CD4-positive, alpha-beta T cell treated with Interleukin-15 for 4 hours (primary cell): ENCODE results near the gene ALDH4A1.
"Not testable (repeated sequence)": the region's sequence is repeated elsewhere in the genome, so short reads cannot be mapped to it uniquely, and the experiment has no call there.

Source experiments
- DNase-seq: peaks from one replicate; pipeline ENCODE4 v3.0.0-alpha.2; 2020; ENCODE audit warnings: low spot score

The ALDH4A1 gene

DNA sequence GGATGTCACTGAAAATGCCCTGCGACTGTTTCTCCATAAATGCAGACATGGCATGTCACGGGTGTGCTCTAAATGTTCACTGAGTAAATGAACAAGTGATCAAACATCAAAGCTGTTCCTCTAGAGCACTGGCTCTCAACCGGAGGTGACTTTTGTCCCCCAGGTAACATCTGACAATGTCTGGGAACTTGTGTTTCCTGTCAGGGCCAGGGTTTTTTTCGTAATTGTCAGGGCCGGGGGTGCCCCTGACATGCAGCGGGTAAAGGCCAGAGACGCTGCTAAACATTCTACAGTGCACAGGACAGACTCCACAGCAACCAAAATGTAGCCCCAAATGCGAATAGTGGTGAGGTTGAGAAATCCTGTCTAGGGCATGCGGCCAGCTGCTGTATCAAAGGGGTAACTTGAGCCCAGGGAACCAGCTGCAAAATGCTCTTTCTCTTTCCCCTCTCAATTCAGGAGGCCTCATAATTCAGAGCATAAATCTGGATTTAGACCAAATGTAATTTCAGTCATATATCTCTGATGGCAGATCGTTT lies 2.0 kb downstream of the ALDH4A1 start:
- no peak for DNase-seq

DNA sequence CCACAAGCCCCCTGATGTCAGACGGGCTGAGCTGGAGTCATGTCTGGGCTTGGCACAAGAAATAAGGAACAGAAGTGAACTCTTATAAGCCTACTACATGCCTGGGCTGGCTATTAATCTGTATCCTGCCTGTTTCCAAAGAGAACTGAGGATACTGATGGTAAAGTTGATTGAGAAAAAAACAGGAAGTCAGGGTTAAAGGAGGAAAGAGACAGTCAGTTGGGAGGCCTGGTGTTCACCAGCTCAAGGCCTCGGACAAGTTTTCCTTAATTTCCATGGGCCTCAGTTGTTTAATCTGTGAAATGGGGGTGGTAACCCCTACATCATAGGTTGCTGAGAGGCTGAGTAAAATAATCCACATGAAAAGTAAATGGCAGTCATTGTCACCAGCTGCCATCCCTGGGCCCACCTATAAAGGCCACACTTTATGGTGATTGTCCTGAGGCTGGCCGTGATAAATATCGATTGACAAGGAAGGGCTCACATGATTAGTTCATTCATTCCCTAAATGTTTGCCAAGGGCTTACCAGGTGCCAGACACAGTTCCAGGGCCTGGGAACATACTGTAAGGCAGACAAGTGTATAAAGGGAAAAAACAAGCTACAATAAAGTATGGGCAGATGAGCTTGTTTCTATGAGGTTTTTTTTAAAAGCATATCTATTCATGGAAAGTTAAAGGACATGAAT lies 2.8 kb downstream of the ALDH4A1 start:
- no peak for DNase-seq

DNA sequence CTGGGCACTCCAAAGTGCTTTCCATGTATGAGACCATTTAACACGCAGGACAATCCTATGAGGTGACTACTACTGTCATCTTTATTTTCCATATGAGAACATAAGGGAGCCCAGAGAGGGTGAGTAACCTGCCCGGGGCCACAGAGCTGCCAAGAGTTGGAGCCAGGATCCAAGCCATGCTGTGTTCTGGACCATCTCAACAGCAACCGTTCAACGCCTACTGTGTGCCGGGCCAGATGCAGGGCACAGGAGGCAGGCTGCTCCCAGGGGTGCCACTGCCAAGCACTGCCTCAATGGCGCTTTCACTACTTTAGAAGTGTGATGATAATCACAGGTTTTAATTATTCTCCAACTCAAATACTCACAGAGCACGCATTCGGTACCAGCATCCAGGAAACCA lies 3.8 kb downstream of the ALDH4A1 start:
- DNase-seq: no peak

DNA sequence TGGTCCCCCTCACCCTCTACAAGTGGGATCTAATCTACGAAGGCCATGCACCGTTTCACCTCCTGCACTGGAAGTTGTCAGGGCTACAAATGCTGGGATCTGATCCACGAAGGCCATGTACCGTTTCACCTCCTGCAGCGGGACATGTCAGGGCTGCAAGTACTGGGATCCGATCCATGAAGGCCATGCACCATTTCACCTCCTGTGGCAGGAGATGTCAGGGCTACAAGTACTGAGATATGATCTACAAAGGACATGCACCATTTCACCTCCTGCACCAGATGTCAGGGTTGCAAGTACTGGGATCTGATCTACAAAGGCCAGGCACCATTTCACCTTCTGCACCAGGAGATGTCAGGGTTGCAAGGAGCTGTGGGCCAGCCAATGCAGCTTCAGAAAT lies 7.0 kb downstream of the ALDH4A1 start:
- DNase-seq: no peak

DNA sequence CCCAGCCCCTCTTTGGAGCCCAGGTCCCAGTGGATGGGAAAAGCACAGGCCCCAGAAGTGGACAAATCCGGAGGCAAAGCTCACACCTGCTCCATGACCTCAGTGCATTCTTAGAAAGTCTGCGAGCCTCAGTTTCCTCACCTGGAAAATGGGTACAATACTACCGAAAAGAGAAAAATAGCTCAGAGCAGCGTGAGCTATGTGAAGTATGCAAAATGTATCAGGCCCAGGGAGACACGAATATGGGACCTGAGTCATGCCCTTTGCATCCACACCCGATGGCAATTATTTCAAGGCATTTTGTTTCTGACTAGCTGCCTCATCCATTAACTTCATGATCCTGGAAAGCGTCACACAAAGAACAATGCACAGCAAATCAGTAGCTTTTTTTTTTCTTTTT lies 9.2 kb downstream of the ALDH4A1 start:
- DNase-seq: no peak

DNA sequence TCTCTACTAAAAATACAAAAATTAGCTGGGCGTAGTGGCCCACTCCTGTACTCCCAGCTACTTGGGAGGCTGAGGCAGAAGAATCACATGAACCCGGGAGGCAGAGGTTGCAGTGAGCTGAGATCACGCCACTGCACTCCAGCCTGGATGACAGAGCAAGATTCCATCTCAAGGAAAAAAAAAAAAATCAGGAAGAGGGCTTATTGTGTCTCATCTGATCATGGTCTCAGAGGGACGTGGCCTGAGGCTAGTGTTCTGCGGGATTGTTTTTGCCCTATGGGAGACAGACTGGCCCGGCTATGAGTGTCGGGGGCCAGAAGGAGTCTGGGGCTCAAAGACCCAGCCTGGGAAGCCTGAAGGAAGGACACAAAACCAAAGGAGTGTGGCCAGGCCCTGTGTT lies 10.5 kb downstream of the ALDH4A1 start:
- not testable (repeated sequence) for DNase-seq

DNA sequence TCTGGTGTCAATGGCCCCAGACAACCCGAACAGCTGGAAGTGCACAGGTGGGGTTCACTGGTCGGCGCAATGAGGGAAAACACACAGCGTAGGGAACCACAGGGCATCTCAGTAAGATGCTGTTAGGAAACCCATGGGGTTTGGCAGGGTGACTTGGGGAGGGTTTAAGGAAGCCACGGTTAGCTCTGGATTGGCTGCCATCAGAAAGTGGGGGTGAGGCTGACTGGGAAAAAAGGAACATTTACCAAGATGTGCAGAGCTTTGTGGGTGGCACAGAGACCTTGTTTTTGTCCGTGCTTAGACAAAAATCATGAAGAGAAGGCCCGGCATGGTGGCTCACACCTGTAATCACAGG lies 11.0 kb downstream of the ALDH4A1 start:
- no peak for DNase-seq

DNA sequence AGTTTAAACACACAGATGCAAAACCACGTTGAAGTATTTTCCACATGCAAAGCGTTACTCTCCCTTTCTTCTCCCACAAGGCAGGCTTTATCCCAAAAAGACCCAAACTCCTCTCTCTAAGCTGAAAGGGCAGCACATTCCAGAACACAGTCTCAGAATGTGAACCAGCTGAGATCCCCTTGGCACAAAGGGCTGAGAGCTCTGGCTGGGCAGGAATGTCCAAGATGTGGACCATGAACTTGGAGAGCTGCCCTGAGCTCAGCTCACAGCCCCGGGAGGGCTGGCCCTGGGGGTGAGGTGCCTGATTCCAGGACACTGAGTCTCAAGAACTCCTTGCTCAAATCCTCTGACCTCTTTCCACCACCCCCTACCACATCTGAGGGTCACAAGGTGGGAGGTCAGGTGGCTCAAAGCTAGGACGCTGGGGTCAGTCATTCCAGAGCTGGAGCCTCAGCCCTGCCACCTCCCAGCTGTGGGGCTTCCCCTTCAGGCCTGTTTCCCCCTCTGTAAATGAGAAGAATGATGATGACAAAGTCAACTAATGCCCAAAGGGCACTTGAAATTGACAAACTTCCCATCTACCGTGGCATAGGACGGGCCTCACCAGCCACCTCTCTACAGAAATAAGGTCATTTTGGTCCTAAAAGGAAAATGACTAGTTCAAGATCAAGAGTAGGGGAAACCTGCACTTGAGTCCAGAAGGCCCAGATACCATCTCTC lies 11.5 kb downstream of the ALDH4A1 start:
- DNase-seq: no peak

DNA sequence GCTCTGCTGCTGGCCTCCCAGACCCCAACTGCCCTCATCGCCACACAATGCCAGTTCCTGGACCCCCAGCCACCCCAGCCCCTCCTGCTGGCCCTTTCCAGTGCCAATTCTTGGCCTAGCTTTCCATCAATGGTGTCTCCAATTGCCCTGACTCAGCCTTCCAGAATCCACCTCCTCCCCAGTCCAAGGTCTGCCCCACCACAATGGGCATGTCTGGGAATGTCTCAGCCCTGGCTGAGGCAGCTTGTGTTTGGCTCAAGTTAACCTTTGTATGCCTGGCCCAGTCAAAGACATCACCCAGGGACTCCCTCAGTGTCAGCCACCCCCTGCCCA lies 16.4 kb downstream of the ALDH4A1 start:
- no peak for DNase-seq

DNA sequence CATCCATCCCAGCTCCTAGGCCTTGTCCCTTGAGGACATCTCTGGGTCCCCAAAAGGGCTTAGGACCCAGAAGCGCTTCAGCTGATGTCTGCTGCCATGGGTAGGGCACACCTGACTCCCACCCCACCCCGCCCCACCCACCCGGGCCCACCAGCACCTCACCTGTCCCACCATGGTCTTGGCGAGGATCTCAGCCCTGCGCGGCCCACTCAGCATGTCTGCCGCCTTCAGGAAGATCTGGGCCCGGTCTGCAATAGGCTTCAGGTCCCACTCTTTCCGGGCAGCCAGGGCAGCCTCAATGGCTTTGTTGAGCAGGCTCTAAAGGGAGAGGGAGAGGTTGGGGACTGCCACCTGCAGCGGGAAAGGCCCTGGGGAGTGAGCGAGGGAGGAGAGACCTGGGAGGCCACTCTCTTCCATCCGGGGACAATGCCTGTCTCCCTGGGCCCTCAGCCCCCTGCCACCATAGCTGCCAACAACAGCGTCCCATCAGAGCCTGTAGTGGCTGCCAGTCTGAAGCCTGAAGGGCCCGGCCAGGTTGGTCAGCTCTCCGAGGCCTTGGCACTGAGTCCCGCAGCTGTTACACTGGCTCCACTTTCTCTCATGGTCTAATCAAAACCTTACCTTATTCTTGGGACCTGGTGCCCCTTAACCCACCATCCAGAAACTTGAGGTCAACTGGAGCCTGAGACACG lies 16.9 kb downstream of the ALDH4A1 start:
- no peak for DNase-seq

DNA sequence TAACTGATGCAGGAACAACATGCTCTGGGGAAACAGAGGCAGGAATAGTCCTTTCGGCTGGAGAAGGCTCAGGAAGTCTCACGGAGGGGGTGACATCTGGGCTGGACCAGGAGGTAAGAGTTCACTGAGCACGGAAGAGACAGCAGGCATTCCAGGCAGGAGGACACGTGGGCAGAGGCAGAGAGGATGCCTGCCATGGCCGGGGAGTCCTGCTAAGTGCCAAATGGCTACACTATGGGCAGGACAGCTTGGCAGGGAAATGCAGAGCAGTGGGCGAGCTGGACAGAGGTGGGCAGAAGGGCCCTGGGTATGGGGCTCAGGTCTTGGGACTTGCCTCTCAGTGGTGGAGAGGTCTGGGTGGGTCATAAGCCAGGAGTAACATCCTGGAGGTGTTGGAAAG lies 17.6 kb downstream of the ALDH4A1 start:
- no peak for DNase-seq

DNA sequence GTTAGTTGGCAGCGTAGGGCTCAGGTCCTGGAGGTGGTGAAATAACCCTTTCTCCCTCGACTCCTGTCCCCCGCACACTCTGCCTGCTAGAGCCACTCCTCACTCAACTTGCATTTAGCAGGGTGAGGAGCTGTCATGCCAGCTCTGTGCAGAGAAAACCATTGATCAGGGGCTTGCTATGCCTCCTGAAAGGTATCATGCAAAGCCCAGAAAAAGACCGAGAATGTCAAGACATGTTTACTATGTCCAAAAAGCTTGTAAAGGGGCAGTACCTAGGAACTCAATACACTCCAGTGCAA lies 18.0 kb downstream of the ALDH4A1 start:
- DNase-seq: no peak

DNA sequence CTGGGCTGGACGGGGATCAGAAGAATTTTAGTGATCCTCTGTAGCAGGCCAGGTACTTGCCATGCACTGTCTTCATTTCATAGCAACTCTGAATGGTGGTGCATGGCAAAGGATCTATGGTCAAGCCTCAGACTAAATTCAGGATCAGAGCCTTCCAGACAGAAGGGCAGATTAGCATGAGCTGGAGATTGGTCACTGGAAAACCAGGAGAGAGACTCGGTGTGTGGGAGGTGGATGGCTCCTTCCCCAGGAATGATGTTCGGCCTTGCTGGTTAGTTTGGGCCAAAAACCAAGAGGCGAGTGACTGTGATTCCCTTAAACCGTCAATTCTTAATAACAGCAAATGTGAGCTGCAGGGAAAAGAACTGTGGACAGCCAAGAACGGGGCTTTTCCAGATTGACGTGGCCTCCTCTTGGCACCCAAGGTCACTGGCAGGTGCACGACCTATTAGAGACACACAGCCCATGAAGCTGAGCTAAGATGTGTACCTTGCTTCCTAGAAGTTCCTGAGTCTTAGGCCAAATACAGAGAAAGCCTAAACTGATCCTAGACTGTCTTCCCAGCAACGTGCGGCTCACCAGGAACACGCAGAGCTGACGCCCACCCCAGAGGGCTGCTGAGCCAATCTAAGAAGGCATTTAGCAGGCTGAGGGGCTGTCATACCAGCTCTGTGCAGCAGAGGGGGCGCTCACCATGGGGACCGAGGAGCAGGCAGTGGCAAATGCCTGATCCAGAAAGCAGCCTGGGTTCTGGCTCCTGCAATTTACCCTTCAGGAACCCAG lies 18.5 kb downstream of the ALDH4A1 start:
- DNase-seq: peak; percentile 65

DNA sequence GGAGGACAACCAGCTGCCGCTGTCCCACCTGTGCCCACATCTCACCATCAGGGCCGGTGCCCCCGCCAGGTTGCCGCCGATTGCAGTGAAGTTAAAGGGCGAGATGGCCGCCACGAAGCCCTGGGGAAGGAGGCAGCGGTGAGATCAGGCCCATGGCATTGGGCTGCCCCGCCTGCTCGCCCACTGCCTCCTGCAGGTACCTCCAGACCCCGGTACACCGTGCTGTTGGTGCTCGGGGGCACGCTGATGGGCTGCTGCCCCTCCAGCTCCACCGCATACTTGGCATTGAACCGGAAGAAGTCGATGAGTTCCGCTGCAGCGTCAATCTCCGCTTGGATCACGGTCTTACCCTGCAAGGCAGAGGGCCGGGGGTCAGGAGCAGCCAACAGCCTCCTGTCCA lies 19.3 kb downstream of the ALDH4A1 start:
- DNase-seq: no peak

DNA sequence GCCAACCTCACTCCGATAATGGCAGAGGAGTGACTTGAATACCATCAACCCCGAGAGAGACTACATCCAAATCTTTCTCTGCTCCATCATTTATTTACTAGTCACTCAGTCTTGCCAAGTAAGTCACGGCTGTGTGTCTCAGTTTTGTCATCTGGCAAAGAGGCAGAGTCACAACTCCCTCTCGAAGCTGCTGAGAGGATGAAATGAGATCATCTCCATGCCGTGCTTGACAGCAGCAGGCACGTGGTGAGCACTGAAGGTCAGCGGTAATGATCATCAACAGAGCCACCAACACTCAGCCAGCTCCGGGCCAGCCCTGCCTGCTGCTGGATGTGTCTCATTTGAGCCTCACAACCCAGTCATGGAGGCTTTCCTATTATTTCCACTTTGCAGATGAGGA lies 19.9 kb downstream of the ALDH4A1 start:
- no peak for DNase-seq

DNA sequence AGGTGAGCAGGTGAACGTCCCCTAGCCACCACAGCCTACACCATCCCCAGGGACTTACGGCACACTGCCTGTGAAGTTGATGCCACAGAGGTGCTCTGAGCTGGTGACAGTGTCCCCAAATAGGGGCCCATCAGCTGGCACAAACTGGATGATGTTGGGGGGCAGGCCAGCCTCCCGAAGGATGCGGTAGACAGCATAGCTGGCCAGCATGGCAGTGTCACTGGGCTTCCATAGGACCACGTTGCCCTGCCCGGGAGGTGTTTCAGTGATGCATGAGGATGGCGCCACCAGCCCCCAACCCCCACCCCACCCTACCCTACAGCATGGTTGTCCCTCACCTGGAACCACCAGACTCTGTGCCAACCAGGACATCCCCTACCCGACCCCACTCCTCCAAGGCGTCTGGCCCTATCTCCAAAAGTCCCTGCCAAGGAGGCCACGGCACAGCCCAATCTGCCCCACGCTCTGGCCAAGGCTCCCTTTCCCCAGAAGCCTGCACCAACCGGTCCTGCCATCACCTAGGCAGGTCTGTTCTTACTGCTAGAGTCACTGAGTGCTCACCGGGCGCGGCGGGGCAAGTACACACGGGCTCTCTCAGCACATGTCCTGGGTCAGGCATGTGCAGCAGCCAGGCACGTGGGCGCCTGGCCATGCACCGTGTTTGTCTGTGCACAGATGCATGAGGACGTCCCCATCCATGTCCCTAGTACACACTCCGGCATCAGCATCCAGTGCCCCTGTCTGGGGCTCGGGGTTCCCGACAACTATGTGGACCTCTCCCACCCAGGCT lies 20.5 kb downstream of the ALDH4A1 start:
- no peak for DNase-seq

DNA sequence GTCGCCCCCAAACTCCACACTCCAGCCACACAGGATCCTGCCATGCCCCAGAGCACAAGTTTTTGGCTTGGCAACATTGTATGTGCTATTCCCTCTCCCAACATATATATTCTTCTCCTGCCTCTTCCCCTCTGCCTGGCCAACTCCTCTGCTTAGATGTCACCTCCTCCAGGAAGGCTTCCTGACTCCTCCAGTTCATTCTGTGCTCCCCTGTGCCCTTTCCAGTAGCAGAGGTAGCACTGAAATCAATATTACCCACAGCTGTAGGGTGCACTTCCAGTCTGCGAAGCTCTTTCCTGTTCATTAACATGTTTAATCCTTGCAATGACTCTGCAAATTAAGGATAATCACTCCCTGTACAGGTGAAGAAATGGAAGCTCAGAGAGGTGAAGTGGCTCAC lies 21.2 kb downstream of the ALDH4A1 start:
- DNase-seq: no peak

DNA sequence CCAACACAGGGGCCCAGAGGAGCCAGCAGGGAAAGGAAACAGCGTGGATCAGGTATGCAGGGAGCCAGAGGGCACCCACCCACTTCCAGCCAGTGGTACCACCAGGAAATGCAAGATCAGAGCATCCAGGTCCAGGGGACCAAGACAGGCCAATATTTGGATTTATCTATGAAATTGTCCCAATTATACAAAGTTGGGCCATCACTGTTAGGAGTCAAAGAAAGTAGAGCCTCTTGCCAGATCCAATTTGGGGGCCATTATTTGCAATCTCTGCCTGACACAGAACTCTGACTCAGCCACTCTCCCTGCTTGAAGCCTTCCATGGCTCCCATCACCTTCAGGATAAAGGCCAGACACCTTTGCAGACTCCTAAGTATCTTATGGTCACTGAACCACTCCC lies 21.8 kb downstream of the ALDH4A1 start:
- no peak for DNase-seq

DNA sequence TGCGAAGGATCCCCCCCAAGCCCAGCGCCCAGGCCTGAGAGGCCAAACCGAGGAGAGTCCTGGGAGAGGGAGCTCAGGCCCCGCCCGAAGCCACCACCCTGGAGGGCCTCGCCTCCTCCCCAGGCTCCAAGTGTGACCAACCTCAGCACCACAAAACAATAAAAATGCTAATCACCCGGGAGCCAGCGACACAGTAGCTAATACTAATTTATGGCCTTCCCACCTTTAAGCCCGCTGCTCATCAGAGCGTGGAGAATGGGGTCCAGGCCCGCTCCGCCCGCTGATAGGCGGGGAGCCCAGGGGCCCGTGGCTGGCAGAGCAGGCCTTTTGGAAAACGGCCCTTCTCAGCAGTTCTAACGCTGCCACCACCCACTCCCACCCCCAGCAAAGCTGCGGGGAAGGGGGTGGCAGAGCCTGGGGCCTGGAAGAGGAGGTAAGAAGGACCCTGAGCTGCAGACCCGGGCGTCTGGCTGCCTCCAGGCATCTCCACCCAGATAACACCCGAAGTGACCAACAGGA lies 22.5 kb downstream of the ALDH4A1 start:
- DNase-seq: no peak

DNA sequence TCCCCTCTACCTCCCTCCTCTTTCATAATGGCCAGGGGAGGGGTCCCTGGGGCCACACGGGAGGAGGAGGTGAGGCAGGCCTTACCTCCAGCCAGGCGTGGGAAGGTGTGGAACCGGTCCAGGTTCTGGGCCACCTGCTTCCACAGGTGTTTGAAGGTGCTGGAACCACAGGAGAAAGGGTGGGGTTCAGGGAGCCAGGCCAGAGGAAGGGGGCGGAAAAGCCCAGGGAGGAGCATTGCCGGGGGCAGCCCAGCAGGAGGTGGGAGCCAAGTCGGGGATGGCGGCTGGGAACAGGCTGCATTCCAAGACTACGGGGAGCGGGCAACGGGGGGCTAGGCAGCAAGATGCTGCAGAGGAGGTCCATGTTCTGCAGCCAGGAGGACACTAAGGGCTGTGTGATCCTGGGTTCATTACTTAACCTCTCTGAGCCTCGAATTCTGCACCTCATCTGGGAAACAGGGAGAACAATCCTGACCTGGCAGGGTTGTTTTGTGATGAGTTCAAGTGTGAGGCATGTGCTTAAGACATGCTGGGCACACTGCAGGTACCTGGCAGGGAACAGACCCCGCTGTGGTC lies 23.1 kb downstream of the ALDH4A1 start:
- DNase-seq: no peak

DNA sequence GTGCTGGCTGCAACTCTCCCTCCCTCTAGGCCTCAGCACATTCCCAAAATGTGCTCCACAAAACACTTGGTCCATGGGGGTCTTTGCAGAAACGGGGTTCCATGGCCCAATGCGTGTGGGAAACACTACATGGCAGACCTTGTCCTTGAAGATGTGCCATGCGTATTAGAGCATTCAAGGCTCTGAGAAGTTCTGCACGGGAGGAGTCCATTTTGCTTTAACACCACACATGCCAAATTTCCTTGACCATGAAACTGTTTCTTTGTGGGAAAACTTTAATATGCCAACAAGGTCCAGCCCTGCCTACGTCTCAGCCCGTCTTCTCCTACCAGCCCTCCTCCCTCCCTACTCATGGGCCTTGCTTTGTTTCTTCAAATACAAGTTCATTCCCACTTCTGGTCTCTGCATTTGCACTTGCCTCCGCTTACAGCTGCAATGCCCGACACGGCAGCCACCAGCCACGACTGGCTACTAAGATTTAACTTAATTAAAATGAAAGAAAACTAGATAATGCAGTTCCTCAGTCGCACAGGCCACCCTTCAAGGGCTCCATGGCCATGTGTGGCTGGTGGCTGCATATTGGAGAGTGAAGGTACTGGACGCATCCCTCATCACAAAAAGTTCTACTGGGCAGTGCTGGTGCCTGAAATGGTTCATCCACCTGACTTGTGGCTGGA lies 23.7 kb downstream of the ALDH4A1 start:
- DNase-seq: no peak
